HG03439 (cell line): Measurements from ENCODE around the gene EVX2.

Source experiments
- ATAC-seq: cut with Tn5 transposase; IDR thresholded peaks from one replicate; pipeline ENCODE4 v1.9.1; 2021; ENCODE audit warnings: mild to moderate bottlenecking, moderate library complexity; ENCODE audit not compliant: unreplicated experiment

Gene EVX2

DNA sequence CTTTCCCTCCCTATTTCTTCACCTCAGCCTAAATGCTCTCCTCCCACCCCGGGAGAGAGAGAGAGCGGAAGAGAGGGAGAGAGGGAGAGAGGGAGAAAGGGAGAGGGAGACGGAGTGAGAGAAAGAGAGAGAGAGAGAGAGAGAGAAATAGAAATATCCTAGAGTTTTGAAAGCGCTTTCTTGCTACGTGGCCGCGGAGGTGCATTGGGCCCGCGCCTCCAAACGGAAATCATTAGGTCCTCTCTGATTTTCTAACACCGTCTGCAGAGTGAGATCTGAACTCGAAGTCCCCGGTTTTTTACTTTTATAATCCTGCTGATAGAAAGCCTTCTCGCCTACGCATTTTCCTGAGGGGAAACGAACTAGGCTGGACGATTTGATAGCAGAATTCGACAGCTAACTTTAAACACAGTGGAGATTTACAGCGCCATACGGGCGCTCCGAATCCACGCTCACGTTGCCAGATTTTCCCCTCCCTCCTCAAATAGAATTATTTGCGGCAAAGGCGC is 903 bp upstream of the EVX2 start:
- ATAC-seq = no peak

DNA sequence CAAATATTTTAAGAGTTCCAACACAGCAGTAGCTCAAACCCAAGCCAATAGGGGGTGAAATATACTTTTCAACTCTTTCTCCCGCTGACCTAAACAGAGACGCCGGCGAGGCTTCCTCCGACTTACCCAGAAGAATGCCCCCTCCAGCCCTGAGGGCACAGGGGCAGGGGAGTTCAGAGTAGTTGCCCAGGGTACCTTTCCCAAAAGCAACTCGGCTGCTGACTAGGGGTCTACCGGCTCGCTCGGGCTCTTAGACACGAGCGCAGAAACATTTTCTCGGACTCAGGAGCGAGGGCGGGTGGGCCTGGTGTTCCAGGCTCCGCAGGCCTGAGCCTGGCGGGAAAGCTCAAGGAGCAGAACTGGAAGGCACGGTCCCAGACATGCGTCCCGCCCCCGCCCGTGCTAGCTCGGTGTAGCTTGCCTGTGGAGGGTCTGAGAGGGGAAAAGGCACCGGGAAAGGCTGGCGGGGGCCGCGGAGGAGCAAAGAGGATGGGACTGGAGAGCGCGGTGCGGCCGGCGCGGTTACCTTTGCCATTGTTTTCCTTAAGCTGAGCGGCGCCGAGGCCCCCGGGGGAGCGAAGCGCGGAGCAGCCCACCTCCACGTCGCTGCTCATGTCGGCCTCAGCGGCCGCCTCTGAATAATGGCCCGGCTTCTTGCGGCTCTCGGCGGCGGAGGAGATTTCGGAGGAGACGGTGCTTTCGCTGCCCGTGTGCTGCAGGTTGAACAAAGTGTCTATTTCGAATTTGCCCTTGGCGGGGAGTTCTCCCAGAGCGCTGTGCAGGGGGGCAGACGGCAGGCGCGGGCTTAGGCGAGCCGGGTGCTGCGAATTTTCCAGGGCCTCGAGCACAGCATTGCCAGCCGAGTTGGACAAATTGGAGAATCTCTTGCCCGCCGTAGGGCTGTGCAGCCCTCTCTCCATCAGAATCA is 674 bp downstream of the EVX2 start:
- no peak for ATAC-seq

DNA sequence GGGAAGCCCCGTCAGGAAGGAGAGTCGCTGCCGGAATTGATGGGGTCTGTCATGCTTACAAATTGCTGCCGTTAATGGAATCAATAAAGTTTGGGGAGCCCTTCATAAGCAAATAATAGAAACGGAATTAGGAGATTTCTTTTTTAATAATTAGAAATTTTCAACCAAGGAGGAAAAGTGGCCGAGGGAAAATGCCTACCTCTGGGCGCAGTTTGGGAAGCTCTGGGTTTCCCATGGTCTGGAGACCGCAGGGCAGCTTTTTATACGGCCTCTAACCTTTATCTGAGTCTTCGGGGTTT is 1.3 kb downstream of the EVX2 start:
- ATAC-seq = no peak

DNA sequence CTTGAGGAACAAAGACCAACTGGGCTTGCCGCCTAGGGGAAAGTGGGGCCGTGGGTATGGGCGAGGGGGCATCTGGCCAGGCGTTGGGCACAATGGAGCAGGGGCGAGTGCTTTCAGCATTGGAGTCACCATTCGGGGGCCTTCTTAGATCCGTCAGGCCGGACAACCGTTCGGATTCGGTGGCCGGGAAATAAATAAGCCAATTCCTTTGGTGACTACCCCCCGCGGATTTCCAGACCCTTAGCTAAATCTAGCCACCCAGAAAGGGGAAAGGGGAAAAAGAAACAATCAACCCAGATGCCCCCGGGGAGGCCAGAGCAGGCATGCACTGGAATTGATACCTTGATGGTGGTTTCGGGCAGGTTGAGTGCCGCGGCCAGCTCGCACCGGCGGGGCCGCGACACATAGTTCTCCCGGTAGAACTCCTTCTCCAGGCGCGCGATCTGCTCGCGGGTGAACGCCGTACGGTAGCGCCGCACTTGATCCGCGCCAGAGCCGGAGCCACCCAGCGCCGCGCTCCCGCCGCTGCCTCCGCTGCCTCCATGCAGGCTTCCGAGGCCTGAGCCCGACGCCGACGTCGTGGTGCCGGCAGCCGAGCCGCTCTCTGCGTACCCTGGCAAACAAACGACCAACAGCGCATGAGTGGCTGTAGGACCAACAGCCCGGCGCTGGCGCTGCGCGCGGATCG is 1.8 kb downstream of the EVX2 start:
- no peak for ATAC-seq

DNA sequence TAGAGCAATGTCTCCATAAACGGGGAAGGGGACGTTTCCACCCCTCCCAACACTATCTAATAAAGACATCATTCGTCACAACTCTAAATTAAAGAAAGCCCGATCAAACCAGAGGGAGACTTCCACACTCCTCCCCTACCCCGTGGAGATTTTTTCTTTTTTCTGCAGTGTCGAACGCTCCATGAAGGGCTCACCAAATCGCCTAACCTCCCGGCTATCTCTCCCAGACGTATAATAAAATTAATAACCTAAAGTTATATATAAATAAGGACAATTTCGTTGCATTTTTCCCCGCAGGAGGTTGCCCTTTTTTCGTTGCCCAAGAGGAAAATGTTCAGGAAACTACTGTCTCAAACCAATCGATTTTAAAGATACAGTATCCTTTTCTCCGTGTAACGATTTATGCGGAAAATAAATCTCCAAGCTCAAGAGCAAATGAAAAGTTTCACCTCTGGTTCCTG is 2.4 kb downstream of the EVX2 start:
- no peak for ATAC-seq

DNA sequence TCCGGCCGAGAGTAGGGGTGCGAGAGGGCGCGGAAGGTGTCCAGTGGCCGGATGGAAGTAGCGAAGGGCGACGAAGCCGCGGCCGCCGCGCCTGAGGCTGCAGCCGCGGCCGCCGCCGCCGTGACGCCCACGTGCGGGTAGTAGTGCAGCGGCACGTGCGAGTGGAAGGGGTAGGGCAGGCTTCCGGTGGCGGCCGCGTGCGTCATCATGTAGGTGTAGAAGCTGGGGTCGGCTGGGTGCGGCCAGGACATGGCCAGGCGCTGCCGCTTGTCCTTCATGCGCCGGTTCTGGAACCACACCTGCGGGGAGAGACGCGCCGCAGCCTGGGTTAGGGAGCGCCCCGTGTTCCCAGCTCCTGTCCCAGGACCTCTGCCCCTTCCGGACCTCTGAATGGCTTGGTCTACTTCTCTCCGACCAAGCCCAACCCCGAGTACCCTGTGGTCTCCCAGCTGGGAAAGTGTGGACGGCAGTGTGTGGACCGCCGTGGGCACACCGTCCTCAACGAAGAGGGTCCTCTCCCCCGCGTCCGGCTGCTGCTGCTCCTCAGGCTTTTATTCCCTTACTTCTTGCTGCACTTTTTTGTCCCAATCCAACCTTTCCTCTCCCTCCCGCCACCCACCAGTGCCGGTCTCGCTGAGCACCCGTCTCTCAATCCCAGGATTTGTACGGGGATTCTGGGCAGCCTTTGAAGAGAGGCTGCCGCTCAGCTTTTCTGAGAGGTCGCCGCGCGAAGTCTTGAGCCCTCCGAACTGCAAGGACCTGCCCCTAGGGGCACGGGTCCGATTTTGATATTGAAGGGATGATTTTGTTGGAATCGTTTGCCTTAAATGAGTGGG is 3.0 kb downstream of the EVX2 start:
- ATAC-seq = no peak

DNA sequence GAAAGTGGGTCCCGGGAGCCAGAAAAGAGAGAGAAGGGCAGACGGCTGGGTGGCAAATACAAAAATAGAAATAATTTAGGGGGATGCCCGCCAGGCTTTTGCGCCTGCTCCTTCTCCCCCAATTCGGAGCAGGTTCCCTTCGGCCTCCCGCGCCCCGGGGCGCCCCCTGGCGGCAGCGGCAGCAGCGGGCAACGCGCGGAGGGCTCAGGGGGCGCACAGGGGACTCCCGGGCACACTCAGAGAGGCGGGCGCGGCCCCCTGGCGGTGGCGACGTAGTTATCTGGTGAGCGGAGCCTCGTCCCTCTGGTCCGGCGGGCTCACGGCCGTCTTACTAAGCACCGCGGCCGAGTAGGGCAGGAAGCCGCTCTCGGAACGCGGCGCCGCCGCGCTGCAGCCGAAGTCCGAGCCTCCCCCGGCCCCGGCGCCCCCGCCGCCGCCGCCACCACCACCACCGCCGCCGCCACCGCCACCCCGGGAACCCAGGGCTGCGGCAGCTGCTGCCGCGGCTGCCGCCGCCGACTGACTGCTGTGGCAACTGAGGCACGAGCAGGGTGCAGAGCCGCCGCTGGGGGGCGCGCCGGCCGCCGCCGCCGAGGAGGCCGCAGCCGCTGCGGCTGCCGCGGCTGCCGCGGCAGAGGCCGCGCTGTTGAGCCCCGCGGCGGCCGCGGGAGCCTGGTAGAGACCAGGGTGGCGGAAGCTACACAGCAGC is 3.8 kb downstream of the EVX2 start:
- ATAC-seq = no peak

DNA sequence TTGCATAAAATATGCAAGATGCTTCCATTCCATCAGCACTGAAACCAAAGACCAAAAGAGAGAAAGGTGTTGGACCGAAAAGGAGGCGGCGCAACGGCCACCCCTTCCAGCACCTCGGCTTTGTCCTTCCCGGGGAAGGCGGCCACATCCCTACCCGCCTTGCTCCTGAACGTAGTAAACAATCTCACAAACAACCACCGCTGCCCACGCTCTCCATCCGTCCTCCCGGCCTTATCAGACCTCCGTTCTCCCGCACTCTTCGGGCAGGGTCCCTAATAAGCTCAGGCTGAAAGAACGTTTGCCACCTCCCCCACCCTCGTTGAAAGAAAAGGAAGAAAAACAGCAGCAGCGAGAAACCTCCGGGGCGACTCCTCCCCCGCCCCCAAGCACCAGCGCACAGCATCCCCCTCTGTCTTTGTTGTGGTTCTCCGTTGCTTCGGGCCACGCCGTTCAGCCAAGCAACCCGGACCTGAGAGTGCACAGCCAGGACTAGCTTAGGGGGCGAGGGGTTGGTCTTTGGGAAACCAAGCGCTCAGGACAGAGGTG is 4.4 kb downstream of the EVX2 start:
- no peak for ATAC-seq

DNA sequence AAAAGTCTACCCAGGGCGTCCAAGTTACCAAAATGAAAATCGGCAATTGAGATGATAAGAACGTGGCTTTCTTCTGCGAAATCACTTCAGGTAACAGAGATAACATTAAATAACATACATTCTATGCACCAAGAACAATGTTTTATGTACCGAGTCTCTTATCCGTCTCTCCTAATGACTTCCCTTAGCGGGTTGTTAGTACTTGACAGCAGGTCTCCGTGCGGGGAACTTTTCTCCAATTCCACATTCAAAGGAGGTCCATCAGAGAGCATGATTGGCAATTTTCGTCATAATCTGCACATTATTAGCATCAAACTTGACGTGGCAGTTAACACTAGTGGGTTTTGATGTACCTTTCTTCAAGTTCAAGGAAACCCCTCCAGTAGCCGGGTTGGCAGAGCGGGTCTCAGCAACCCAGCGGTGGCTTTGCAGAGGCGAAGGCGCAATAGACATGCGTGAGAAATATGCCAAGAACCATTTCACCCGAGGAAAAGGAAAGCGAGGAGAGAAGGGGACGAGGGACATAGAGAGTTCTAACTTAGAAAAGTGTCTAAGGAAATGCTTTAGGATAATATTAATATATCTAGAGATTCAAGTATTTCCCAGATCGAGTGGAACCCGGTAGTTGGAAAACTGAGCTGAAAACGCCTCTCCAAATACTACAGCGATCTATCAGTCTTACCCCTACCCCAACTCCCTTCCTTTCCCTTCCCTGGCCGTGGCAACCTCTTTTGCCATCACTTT is 5.0 kb downstream of the EVX2 start:
- no peak for ATAC-seq

DNA sequence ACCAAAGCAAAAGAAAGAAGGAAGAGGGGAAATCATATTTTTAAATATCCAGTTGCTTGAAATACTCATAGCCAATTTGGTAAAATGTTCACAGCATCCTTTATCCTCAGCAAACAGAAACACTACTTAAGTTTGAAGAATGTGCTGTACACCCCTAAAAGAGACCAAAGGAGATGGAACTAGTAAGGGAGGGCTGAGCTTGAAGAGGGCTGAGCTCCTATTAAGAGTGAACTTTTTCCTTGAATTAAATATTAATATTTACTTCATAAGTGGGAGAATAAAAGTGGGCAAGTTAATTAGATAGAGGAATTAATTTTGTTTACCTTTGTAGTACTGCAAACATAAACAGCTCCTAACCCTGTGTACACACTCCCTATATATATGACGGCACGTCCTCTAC is 7.0 kb downstream of the EVX2 start:
- no peak for ATAC-seq

DNA sequence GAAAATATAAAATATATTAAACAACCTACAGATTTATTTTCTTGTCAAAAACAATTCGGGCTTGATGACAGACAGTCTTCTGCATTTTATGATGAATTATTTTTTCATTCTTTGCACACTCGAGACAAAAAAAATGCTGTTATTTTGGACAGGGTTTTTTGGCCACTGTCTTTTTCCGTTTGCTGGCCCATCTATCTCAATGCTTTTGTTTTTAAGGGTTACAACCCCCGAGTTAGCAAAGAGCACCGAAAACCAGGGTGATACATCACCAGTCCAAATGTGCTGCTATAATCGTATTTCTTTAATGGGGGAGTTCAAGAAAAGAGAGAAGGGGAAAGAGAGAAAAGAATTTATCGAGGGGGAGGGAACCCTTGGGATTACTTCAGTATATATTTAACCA is 7.7 kb downstream of the EVX2 start:
- ATAC-seq = no peak

DNA sequence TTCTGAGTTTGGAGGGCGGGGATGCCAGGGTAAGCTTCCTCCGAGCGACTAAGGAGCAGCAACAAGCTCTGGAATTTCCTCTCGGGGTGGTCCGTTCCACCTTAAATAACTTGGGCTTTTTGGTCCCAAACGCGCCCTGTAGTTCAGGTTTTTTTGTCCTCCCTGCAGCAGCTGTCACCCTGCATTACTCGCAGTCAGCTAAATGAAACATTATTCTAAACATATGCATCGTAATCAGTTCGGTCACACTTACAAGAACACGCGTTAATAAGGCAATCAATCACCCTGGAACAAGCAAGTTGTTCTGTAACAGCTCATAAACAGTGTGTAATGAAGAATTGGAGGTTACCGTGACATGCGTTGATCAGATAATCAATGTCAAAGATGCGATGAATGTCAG is 8.3 kb downstream of the EVX2 start:
- ATAC-seq = no peak

DNA sequence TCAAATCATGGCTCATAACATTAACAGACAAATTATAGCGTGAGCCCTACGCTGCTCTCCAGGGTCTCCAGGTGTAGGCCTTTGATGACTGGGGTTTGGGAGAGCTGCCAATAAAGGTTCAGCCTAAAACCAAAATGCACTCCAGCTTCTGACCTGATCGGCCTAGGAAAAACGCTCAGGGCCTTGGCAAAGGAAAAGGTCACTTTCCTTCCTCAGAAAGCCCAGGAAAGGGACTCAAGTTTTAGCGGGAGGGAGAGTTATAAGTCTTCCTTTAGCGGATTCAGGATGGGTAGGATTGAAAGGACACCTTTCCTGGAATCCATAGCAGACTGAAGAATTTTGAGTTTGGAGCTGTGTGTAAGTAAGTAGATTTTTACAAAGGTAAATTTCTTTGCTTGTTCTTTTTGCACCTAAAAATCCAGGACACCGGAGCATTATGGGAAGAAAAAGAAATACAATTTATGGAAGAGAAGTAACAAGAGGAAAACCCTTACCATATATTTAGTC is 8.8 kb downstream of the EVX2 start:
- ATAC-seq = no peak

DNA sequence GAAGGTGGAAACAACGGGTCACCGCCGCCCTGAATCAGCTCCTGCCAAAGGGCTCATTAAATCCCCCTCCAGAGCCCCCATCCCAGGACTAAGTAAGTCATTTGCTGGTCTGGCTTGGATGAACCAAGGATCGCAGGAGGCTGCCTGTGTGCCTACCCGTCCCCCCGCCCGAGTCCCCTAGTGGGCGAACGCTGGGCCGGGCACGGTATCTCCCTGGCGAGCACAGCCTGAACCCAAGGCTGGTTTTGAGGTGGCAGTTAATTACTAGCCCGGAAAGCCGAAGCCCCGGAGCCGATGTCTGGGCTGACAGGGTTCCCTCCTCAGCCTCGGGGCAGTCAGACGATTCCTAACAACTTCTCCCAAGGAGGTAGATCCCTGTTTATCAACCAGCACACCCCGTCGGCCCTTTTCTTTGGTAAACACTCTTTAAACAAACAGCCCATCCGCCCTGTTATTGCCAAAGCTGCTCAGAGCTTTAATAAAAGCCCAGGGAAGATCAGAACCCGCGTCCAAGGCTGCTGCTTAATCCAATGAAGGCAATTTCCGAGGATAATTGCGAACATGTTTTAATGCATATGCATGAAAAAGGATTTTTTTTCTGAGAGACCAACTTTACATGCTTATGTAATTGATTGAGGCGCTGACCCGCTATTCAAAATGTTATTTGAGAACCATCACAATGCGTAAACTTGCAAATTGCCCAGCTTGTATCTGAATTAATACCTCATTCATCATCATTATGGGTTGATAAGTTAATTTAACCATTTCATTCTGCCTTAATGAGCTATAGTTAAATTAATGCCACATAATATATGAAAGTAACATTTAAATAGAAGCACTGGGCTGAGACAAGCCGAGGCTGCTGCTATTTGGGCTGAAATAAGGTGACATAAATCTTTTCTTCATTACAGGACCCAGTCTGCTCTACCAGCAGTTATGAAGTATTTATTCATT is 10.5 kb downstream of the EVX2 start:
- no peak for ATAC-seq

DNA sequence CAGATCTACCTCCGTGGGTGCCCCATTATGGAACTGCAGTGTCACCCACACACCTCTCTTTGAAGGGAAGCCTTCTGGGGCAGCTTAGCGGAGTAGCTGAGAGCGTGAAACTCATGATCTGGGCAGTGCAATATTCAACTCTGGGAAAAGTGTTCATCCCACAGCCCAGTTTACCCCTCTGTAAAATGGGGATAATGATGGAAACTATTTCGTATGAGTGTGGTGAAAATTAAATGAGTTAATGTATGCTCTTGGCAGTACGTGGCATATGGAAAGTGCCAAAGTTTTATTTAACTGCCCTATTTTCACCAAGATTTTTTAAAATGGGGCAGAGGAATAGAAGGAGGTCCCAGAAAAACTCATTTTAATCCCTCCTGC is 11.5 kb downstream of the EVX2 start:
- no peak for ATAC-seq

DNA sequence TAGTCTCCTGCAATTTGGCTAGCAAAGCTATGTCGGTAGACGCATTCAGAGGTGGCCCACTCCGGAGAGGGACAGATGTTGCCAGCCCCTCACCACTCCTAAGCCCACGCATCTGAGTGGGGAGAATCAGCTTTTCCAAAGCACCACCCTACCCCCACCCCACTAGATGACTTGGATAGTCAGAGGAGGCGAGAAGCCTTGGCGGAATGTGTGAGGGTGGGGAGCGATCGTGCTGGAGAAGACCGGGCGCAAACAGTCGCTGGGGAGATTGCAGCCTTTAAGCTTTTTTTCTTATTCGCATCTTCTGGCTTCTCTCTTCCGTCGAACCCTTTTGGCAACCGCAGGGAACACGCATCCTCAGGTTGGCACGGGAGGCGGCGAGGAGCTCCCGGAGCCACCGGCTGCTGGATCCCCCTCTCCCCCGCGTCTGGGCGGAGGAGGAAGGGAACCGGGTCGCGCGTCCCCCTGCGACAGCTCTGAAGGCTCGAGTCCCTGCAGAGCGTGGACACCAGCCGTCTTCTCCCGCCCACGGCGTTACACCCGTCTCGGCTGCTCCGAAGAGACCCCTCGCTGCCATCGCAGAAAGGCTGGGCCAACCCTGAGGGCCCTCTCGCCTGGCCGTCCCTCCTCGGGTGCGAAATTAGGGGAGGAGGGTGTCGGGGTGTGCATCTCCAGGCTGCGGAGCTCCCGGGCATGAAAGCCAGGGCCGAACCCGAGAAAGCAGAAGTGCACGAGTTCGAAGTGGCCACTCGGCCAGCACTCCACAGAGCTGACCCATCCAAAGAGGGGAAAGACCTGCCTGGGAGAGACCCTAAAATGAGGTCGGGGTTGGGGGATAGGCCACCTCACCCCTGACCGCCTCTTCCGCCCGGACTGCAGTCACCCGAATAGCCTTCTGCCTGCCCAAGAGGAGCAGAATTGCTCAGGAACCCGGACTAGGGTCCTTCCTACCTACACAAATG is 12.2 kb downstream of the EVX2 start:
- ATAC-seq = no peak

DNA sequence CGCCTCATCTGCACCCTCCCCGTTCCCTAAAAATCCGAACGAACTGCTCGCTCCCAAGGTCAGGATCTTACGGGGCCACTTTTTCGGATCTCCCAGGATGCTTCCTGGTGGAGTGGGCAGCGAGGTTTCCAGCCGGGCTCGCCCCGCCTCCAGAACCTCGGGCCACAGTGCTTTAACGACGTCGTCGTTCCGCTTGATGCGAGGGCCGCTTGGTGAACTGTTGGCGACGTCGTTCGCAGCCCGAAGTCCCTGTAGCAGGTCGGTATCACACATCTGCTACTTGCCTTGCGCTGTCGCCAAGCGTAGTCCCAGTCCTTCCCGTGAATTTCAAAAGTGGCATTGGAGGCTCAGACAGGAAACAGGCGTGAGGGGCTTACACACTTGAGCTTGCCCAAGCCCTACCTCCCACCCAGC is 15.3 kb downstream of the EVX2 start:
- no peak for ATAC-seq
